ENCODE results near the gene PLCD1.

Gene PLCD1

GRCh38 chr3:38015485-38015884, 14.0 kb downstream of the PLCD1 start:
- no peak overlapping the region for H3K27ac ChIP-seq (ENCODE audit: low read depth, low read length)
- H3K4me3 ChIP-seq (ENCODE audit: low read depth in 1 of 2, low read length in 2 of 2): no peak overlapping the region
- no peak overlapping the region for H3K9ac ChIP-seq (ENCODE audit: low read length)
- H3K36me3 ChIP-seq (ENCODE audit: insufficient read depth, low read length): peaks cover 37% of the 10 kb centered on the region
- no peaks in the 10 kb centered on the region for H3K27me3 ChIP-seq (ENCODE audit: control insufficient read depth in 1 of 2, insufficient read depth in 2 of 2, low read length in 2 of 2)
- H3K9me3 ChIP-seq (ENCODE audit: low read length): no peaks in the 10 kb centered on the region
- no peaks in the 10 kb centered on the region for H3K4me1 ChIP-seq (ENCODE audit: insufficient read depth, low read length)

- H3K36me3 ChIP-seq (ENCODE audit: insufficient read depth, low read length): peaks cover 32% of the 10 kb centered on the region
- H3K4me1 ChIP-seq (ENCODE audit: insufficient read depth, low read length): no peaks in the 10 kb centered on the region
Observed at GRCh38 chr3:38011111-38011510, 18.3 kb downstream of the PLCD1 start.

GRCh38 chr3:38009807-38010591, 19.4 kb downstream of the PLCD1 start:
- Histone ChIP-seq H3K9me3 (ENCODE audit: low read length) (no peaks in the 10 kb centered on the region), H3K27me3 (ENCODE audit: control insufficient read depth in 1 of 2, insufficient read depth in 2 of 2, low read length in 2 of 2) (no peaks in the 10 kb centered on the region), H3K9ac (ENCODE audit: low read length) (no peak overlapping the region), H3K36me3 (ENCODE audit: insufficient read depth, low read length) (peaks cover 27% of the 10 kb centered on the region), H3K4me3 (ENCODE audit: low read depth in 1 of 2, low read length in 2 of 2) (no peak overlapping the region), H3K4me1 (ENCODE audit: insufficient read depth, low read length) (no peaks in the 10 kb centered on the region), H3K27ac (ENCODE audit: low read depth, low read length) (no peak overlapping the region)

More at GRCh38 chr3:38011111-38011510, 18.3 kb downstream of the PLCD1 start:
- Histone ChIP-seq H3K4me3 (ENCODE audit: low read depth in 1 of 2, low read length in 2 of 2) (no peak overlapping the region), H3K9me3 (ENCODE audit: low read length) (no peaks in the 10 kb centered on the region), H3K27me3 (ENCODE audit: control insufficient read depth in 1 of 2, insufficient read depth in 2 of 2, low read length in 2 of 2) (no peaks in the 10 kb centered on the region), H3K27ac (ENCODE audit: low read depth, low read length) (no peak overlapping the region), H3K9ac (ENCODE audit: low read length) (no peak overlapping the region)

- H3K4me1 ChIP-seq (ENCODE audit: insufficient read depth, low read length): no peaks in the 10 kb centered on the region
- H3K9me3 ChIP-seq (ENCODE audit: low read length): no peaks in the 10 kb centered on the region
- peaks cover 27% of the 10 kb centered on the region for H3K36me3 ChIP-seq (ENCODE audit: insufficient read depth, low read length)
- no peak overlapping the region for H3K9ac ChIP-seq (ENCODE audit: low read length)
- H3K4me3 ChIP-seq (ENCODE audit: low read depth in 1 of 2, low read length in 2 of 2): no peak overlapping the region
- H3K27me3 ChIP-seq (ENCODE audit: control insufficient read depth in 1 of 2, insufficient read depth in 2 of 2, low read length in 2 of 2): no peaks in the 10 kb centered on the region
- H3K27ac ChIP-seq (ENCODE audit: low read depth, low read length): no peak overlapping the region
Observed at GRCh38 chr3:38008971-38009580, 20.4 kb downstream of the PLCD1 start.

GRCh38 chr3:38008191-38008701, 21.2 kb downstream of the PLCD1 start:
- Histone ChIP-seq H3K27me3 (ENCODE audit: control insufficient read depth in 1 of 2, insufficient read depth in 2 of 2, low read length in 2 of 2) (no peaks in the 10 kb centered on the region), H3K36me3 (ENCODE audit: insufficient read depth, low read length) (peaks cover 27% of the 10 kb centered on the region), H3K9me3 (ENCODE audit: low read length) (no peaks in the 10 kb centered on the region), H3K4me3 (ENCODE audit: low read depth in 1 of 2, low read length in 2 of 2) (no peak overlapping the region), H3K9ac (ENCODE audit: low read length) (no peak overlapping the region), H3K4me1 (ENCODE audit: insufficient read depth, low read length) (no peaks in the 10 kb centered on the region), H3K27ac (ENCODE audit: low read depth, low read length) (no peak overlapping the region)

- H3K27me3 ChIP-seq (ENCODE audit: control insufficient read depth in 1 of 2, insufficient read depth in 2 of 2, low read length in 2 of 2): no peaks in the 10 kb centered on the region
- no peaks in the 10 kb centered on the region for H3K4me1 ChIP-seq (ENCODE audit: insufficient read depth, low read length)
- H3K9me3 ChIP-seq (ENCODE audit: low read length): no peaks in the 10 kb centered on the region
- H3K4me3 ChIP-seq (ENCODE audit: low read depth in 1 of 2, low read length in 2 of 2): no peak overlapping the region
- H3K36me3 ChIP-seq (ENCODE audit: insufficient read depth, low read length): peaks cover 27% of the 10 kb centered on the region
- H3K27ac ChIP-seq (ENCODE audit: low read depth, low read length): no peak overlapping the region
- H3K9ac ChIP-seq (ENCODE audit: low read length): no peak overlapping the region
Observed at GRCh38 chr3:38007754-38008090, 21.7 kb downstream of the PLCD1 start.

- Histone ChIP-seq H3K27ac (ENCODE audit: low read depth, low read length) (no peak overlapping the region), H3K9ac (ENCODE audit: low read length) (no peak overlapping the region), H3K36me3 (ENCODE audit: insufficient read depth, low read length) (peaks cover 34% of the 10 kb centered on the region), H3K4me1 (ENCODE audit: insufficient read depth, low read length) (no peaks in the 10 kb centered on the region), H3K27me3 (ENCODE audit: control insufficient read depth in 1 of 2, insufficient read depth in 2 of 2, low read length in 2 of 2) (no peaks in the 10 kb centered on the region), H3K9me3 (ENCODE audit: low read length) (no peaks in the 10 kb centered on the region), H3K4me3 (ENCODE audit: low read depth in 1 of 2, low read length in 2 of 2) (no peak overlapping the region)
Observed at GRCh38 chr3:38006445-38006995, 22.9 kb downstream of the PLCD1 start.

- Histone ChIP-seq H3K9me3 (ENCODE audit: low read length) (no peaks in the 10 kb centered on the region), H3K9ac (ENCODE audit: low read length) (no peak overlapping the region), H3K4me1 (ENCODE audit: insufficient read depth, low read length) (no peaks in the 10 kb centered on the region), H3K27ac (ENCODE audit: low read depth, low read length) (no peak overlapping the region), H3K36me3 (ENCODE audit: insufficient read depth, low read length) (peaks cover 34% of the 10 kb centered on the region), H3K27me3 (ENCODE audit: control insufficient read depth in 1 of 2, insufficient read depth in 2 of 2, low read length in 2 of 2) (no peaks in the 10 kb centered on the region), H3K4me3 (ENCODE audit: low read depth in 1 of 2, low read length in 2 of 2) (no peak overlapping the region)
Observed at GRCh38 chr3:38006031-38006430, 23.4 kb downstream of the PLCD1 start.

- no peak overlapping the region for H3K9ac ChIP-seq (ENCODE audit: low read length)
- no peak overlapping the region for H3K27ac ChIP-seq (ENCODE audit: low read depth, low read length)
- no peaks in the 10 kb centered on the region for H3K9me3 ChIP-seq (ENCODE audit: low read length)
- no peaks in the 10 kb centered on the region for H3K27me3 ChIP-seq (ENCODE audit: control insufficient read depth in 1 of 2, insufficient read depth in 2 of 2, low read length in 2 of 2)
- no peak overlapping the region for H3K4me3 ChIP-seq (ENCODE audit: low read depth in 1 of 2, low read length in 2 of 2)
- H3K4me1 ChIP-seq (ENCODE audit: insufficient read depth, low read length): no peaks in the 10 kb centered on the region
- peaks cover 34% of the 10 kb centered on the region for H3K36me3 ChIP-seq (ENCODE audit: insufficient read depth, low read length)
Observed at GRCh38 chr3:38005076-38006020, 24.1 kb downstream of the PLCD1 start.

- no peak overlapping the region for H3K9ac ChIP-seq (ENCODE audit: low read length)
- H3K36me3 ChIP-seq (ENCODE audit: insufficient read depth, low read length): peaks cover 34% of the 10 kb centered on the region
- no peak overlapping the region for H3K4me3 ChIP-seq (ENCODE audit: low read depth in 1 of 2, low read length in 2 of 2)
- H3K4me1 ChIP-seq (ENCODE audit: insufficient read depth, low read length): no peaks in the 10 kb centered on the region
- H3K27ac ChIP-seq (ENCODE audit: low read depth, low read length): no peak overlapping the region
- H3K27me3 ChIP-seq (ENCODE audit: control insufficient read depth in 1 of 2, insufficient read depth in 2 of 2, low read length in 2 of 2): no peaks in the 10 kb centered on the region
- H3K9me3 ChIP-seq (ENCODE audit: low read length): no peaks in the 10 kb centered on the region
Observed at GRCh38 chr3:38004415-38005075, 24.9 kb downstream of the PLCD1 start.
